ENCODE results near the gene ARHGAP26. TPM values are rescaled to one million over a fixed set of nuclear protein-coding genes. Genes with fewer than 3 reads are reported as not detected.

The ARHGAP26 gene
- total and polyA plus RNA-seq, 9 donors = 1.9 to 47.1 (median 12.0) TPM

DNA sequence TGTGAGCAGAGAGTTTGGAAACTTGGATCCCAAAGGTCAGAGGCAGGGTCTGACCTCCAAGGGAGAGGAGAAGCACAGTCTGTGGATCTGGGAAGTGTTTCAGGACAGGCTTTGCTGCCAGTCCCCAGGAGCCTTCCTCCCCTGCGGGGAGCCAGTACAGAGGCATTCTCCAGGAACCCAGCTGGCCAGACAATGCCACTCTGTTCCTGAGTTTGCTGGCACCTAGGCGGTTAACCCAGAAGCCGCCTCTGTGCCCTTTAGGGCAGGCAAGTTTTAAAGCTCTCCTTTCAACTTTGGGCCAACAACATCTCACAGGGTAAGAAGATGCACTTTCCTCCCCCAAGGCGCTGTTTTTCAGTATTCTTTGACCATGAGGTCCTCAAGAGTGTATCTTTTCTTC lies 47.3 kb upstream of the ARHGAP26 start:
- intact Hi-C loops (cut with DNase I) = loop anchor here in 2 of 4 donors (5.0 to 10.0 kb wide), 2 partner anchors 154 to 1102 kb away; no protein-coding TSS in a partner anchor
- H3K27ac ChIP-seq = no peak overlapping the region
- H3K36me3 ChIP-seq = no peaks in the 10 kb centered on the region
- DNase-seq = no peak
- H3K27me3 ChIP-seq = no peaks in the 10 kb centered on the region
- 83 to 93% (median 89%) methylated on average over 4 of the region's 4 CpGs for WGBS, 3 donors
- H3K4me1 ChIP-seq (ENCODE audit: insufficient read depth) = no peaks in the 10 kb centered on the region
- TF ChIP-seq POLR2A (IDR thresholded peaks at IDR 0.05) (no peak), EP300 (IDR thresholded peaks at IDR 0.05) (no peak), CTCF (IDR thresholded peaks at IDR 0.05) (no peak)
- H3K9me3 ChIP-seq = no peaks in the 10 kb centered on the region
- no peak overlapping the region for H3K4me3 ChIP-seq

- Histone ChIP-seq H3K27me3 (no peaks in the 10 kb centered on the region), H3K4me1 (ENCODE audit: insufficient read depth) (no peaks in the 10 kb centered on the region), H3K36me3 (no peaks in the 10 kb centered on the region), H3K9me3 (no peaks in the 10 kb centered on the region), H3K27ac (no peak overlapping the region), H3K4me3 (no peak overlapping the region)
- intact Hi-C loops (cut with DNase I) = loop anchor here in 2 of 4 donors (5.0 to 10.0 kb wide), 2 partner anchors 152 to 1100 kb away; no protein-coding TSS in a partner anchor
- no peak for DNase-seq
- TF ChIP-seq EP300 (IDR thresholded peaks at IDR 0.05) (no peak), POLR2A (IDR thresholded peaks at IDR 0.05) (no peak), CTCF (IDR thresholded peaks at IDR 0.05) (no peak)
- WGBS, 3 donors = 93% methylated on average over 9 of the region's 9 CpGs
These were observed 45.4 kb upstream of the ARHGAP26 start for GRCh38 chr5:142724821-142725220.

GRCh38 chr5:142725231-142726187 lies 44.7 kb upstream of the ARHGAP26 start:
- Histone ChIP-seq H3K36me3 (no peaks in the 10 kb centered on the region), H3K4me3 (no peak overlapping the region), H3K9me3 (no peaks in the 10 kb centered on the region), H3K4me1 (ENCODE audit: insufficient read depth) (no peaks in the 10 kb centered on the region), H3K27ac (no peak overlapping the region), H3K27me3 (no peaks in the 10 kb centered on the region)
- TF ChIP-seq EP300 (IDR thresholded peaks at IDR 0.05) (no peak), CTCF (IDR thresholded peaks at IDR 0.05) (no peak), POLR2A (IDR thresholded peaks at IDR 0.05) (no peak)
- 79 to 89% (median 84%) methylated on average over 4 of the region's 4 CpGs for WGBS, 3 donors
- intact Hi-C loops (cut with DNase I) = loop anchor here in 1 of 4 donors (10.0 kb wide), 1 partner anchor 1099 kb away; no protein-coding TSS in a partner anchor
- no peak for DNase-seq

DNA sequence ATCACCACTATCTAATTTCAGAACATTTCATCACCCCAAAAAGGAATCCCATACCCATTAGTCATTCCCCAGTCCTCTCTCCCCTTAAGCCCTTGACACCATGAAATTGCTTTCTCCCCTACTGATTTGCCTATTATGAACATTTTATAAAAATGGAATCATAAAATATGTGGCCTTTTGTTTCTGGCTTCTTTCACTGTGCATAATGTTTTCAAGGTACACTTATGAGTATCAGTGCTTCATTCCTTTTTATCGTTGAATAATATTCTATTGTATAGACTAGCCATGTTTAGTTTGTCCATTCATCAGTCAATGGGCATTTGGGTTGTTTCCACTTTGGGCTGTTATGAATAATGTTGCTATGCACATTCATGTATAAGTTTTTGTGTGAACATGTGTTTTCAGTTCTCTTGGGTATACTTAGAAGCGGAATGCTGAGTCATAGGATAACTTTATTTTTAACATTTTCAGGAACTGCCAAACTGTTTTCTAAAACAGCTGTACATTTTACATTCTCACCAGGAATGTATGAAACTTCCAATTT lies 43.9 kb upstream of the ARHGAP26 start:
- no peaks in the 10 kb centered on the region for H3K9me3 ChIP-seq
- TF ChIP-seq EP300 (IDR thresholded peaks at IDR 0.05) (no peak), CTCF (IDR thresholded peaks at IDR 0.05) (no peak)
- H3K4me1 ChIP-seq (ENCODE audit: insufficient read depth) = no peaks in the 10 kb centered on the region
- WGBS, 3 donors = 29 to 39% (median 31%) methylated on average over 2 of the region's 2 CpGs
- no peak for DNase-seq
- no peaks in the 10 kb centered on the region for H3K36me3 ChIP-seq
- H3K27ac ChIP-seq = no peak overlapping the region
- intact Hi-C loops (cut with DNase I) = loop anchor here in 1 of 4 donors (10.0 kb wide), 1 partner anchor 1099 kb away; no protein-coding TSS in a partner anchor
- H3K27me3 ChIP-seq = no peaks in the 10 kb centered on the region
- no peak overlapping the region for H3K4me3 ChIP-seq
